CD4-positive, alpha-beta memory T cell (primary cell): Measurements from ENCODE around the gene CCNQ. TPM values are rescaled to one million over a fixed set of nuclear protein-coding genes. Genes with fewer than 3 reads are reported as not detected.

Experiments used
- CTCF ChIA-PET: fragments of 350-600 bp; sonication (Branson Sonifier 250); formaldehyde crosslinking; loops from one replicate; lab custom pipeline; 2021; ENCODE audit warnings: inconsistent platforms; ENCODE audit not compliant: partially characterized antibody; lab: Charles Lee
- POLR2A ChIA-PET: fragments of 350-600 bp; sonication (Branson Sonifier 250); formaldehyde crosslinking; loops from one replicate; lab custom pipeline; 2021; ENCODE audit not compliant: partially characterized antibody; lab: Charles Lee
- DNase-seq, 5 donors: peaks; one replicate each; pipeline versions ENCODE4 v3.0.0 to v3.0.0-alpha.2; 2020 to 2022; ENCODE audit warnings: mixed read lengths in 1 of 5
- H3K27ac ChIP-seq: one replicate; pipeline ENCODE4 v1.7.0; 2013; ENCODE audit warnings: low read depth, low read length
- H3K27me3 ChIP-seq: 2 replicates; pipeline ENCODE4 v1.7.0; 2013; ENCODE audit warnings: mild to moderate bottlenecking, low read length, moderate library complexity; ENCODE audit not compliant: insufficient read depth
- H3K36me3 ChIP-seq: 2 replicates; pipeline ENCODE4 v1.7.0; 2013; ENCODE audit warnings: mild to moderate bottlenecking, low read length, moderate library complexity; ENCODE audit not compliant: insufficient read depth
- H3K4me1 ChIP-seq: 2 replicates; pipeline ENCODE4 v1.7.0; 2013; ENCODE audit warnings: mild to moderate bottlenecking, low read length, moderate library complexity; ENCODE audit not compliant: insufficient read depth
- H3K4me3 ChIP-seq, 2 donors: one replicate each; pipeline ENCODE4 v1.7.0; 2013; ENCODE audit warnings: low read length in 2 of 2, mild to moderate bottlenecking in 1 of 2
- H3K9me3 ChIP-seq, 2 donors: one replicate each; pipeline ENCODE4 v1.7.0; 2013; ENCODE audit warnings: low read length in 2 of 2, control low read depth in 1 of 2; ENCODE audit not compliant: control insufficient read depth in 1 of 2
- H3K27ac Mint-ChIP-seq, 7 donors: one replicate each; pipeline ENCODE4 v1.8.0; 2020 to 2021; ENCODE audit warnings: mixed read lengths in 7 of 7, mild to moderate bottlenecking in 6 of 7, inconsistent platforms in 3 of 7, moderate library complexity in 3 of 7
- H3K27me3 Mint-ChIP-seq, 2 donors: one replicate each; pipeline ENCODE4 v1.8.0; 2020 to 2021; ENCODE audit warnings: mixed read lengths in 2 of 2
- H3K36me3 Mint-ChIP-seq, 2 donors: one replicate each; pipeline ENCODE4 v1.8.0; 2020 to 2021; ENCODE audit warnings: mixed read lengths in 2 of 2, inconsistent platforms in 1 of 2, mild to moderate bottlenecking in 1 of 2
- H3K4me1 Mint-ChIP-seq, 4 donors: one replicate each; pipeline ENCODE4 v1.8.0; 2020 to 2021; ENCODE audit warnings: mixed read lengths in 4 of 4, mild to moderate bottlenecking in 1 of 4
- H3K4me3 Mint-ChIP-seq, 8 donors: one replicate each; pipeline ENCODE4 v1.8.0; 2020 to 2021; ENCODE audit warnings: mixed read lengths in 8 of 8, mild to moderate bottlenecking in 7 of 8, moderate library complexity in 6 of 8, inconsistent platforms in 3 of 8
- H3K9me3 Mint-ChIP-seq, 8 donors: one replicate each; pipeline ENCODE4 v1.8.0; 2020 to 2021; ENCODE audit warnings: mixed read lengths in 8 of 8, mild to moderate bottlenecking in 5 of 8, inconsistent platforms in 3 of 8, moderate library complexity in 1 of 8
- intact Hi-C: fragments of 100-400 bp; cut with micrococcal nuclease; formaldehyde crosslinking; loops from one replicate; pipeline ENCODE4 v1.15.1; 2023
- polyA plus RNA-seq, 2 donors: library from polyadenylated mRNA; unstranded; fragments of 300-500 nt; fragmentation: Illumina TruSeq; gene quantifications; one replicate each; pipeline ENCODE4 v1.2.3, GENCODE V29; 2021
- total RNA-seq, 2 experiments: library from RNA; stranded (reverse); gene quantifications; one replicate each; pipeline ENCODE4 v1.2.3, GENCODE V29; 2021

Gene CCNQ
- total and polyA plus RNA-seq, 4 experiments from 2014 or later: 26.1 to 53.6 (median 38.8) TPM

- POLR2A ChIA-PET: interaction anchor here (1.3 kb wide), 1 partner anchor 507 kb away, joined by 4 read pairs; no protein-coding TSS in a partner anchor
- H3K27ac Mint-ChIP-seq: no peak overlapping the region
- peaks cover 0 to 3% (median 0%) of the 10 kb centered on the region in 8 donors for H3K9me3 Mint-ChIP-seq
- Histone ChIP-seq H3K4me3 (no peak overlapping the region), H3K9me3 (no peaks in the 10 kb centered on the region), H3K36me3 (no peaks in the 10 kb centered on the region), H3K27ac (no peak overlapping the region), H3K27me3 (no peaks in the 10 kb centered on the region), H3K4me1 (no peaks in the 10 kb centered on the region)
- CTCF ChIA-PET: interaction anchor here (0.8 to 2.3 kb wide), 17 partner anchors 9 to 598 kb away, joined by 3 to 60 read pairs (median 4); partner anchors contain the start of gene DUSP9
- H3K4me1 Mint-ChIP-seq: no peaks in the 10 kb centered on the region
- peak; percentile 50 to 58 (median 51) for DNase-seq
- no peaks in the 10 kb centered on the region for H3K36me3 Mint-ChIP-seq
- H3K27me3 Mint-ChIP-seq: no peaks in the 10 kb centered on the region
- intact Hi-C loops: loop anchor here (1.0 kb wide), 2 partner anchors 110 to 129 kb away; no protein-coding TSS in a partner anchor
- H3K4me3 Mint-ChIP-seq: no peak overlapping the region
These were observed 59.6 kb downstream of the CCNQ start for GRCh38 chrX:153539171-153539978.

- Histone ChIP-seq H3K27ac (no peak overlapping the region), H3K27me3 (no peaks in the 10 kb centered on the region), H3K4me1 (no peaks in the 10 kb centered on the region), H3K36me3 (no peaks in the 10 kb centered on the region), H3K4me3 (no peak overlapping the region), H3K9me3 (no peaks in the 10 kb centered on the region)
- Mint-ChIP-seq H3K36me3 (no peaks in the 10 kb centered on the region), H3K27ac (no peak overlapping the region), H3K27me3 (no peaks in the 10 kb centered on the region), H3K4me3 (no peak overlapping the region), H3K4me1 (no peaks in the 10 kb centered on the region), H3K9me3 (peaks cover 0 to 3% (median 0%) of the 10 kb centered on the region in 8 donors)
- intact Hi-C loops: no loop called here
- DNase-seq: no peak
- POLR2A ChIA-PET: interaction anchor here (1.3 kb wide), 1 partner anchor 506 kb away, joined by 4 read pairs; no protein-coding TSS in a partner anchor
- CTCF ChIA-PET: interaction anchor here (1.1 to 2.3 kb wide), 6 partner anchors 19 to 595 kb away, joined by 3 to 60 read pairs (median 6); no protein-coding TSS in a partner anchor
These were observed 60.5 kb downstream of the CCNQ start for GRCh38 chrX:153538424-153538823.

Other genes with a start within 250 kb of the CCNQ start
- not detected for gene PNMA6E, start 197.8 kb downstream of the CCNQ start, total RNA-seq
- gene PNMA6E, start 197.8 kb downstream of the CCNQ start, polyA plus RNA-seq: not detected
- gene ZFP92, start 187.7 kb downstream of the CCNQ start, total RNA-seq: under 1 TPM; 0.44 to 0.55 TPM
- under 1 TPM; 0.03 to 0.18 TPM for gene ZFP92, start 187.7 kb downstream of the CCNQ start, polyA plus RNA-seq
- gene TREX2, start 153.1 kb downstream of the CCNQ start, total RNA-seq: 1 to 10 TPM; 4.0 to 4.5 TPM
- gene TREX2, start 153.1 kb downstream of the CCNQ start, polyA plus RNA-seq: under 1 TPM in 1 of 2 donors, not detected in 1; 0.63 TPM
- 10 to 100 TPM; 29.8 to 33.8 TPM for gene HAUS7, start 128.6 kb downstream of the CCNQ start, total RNA-seq
- 10 to 100 TPM; 29.7 to 33.8 TPM for gene HAUS7, start 128.6 kb downstream of the CCNQ start, polyA plus RNA-seq
- gene BGN, start 104.2 kb downstream of the CCNQ start, total RNA-seq: not detected
- not detected for gene BGN, start 104.2 kb downstream of the CCNQ start, polyA plus RNA-seq
- gene ATP2B3, start 81.5 kb downstream of the CCNQ start, total RNA-seq: not detected
- gene ATP2B3, start 81.5 kb downstream of the CCNQ start, polyA plus RNA-seq: under 1 TPM in 1 of 2 donors, not detected in 1; 0.09 TPM
- not detected for gene DUSP9, start 48.1 kb upstream of the CCNQ start, total RNA-seq
- gene DUSP9, start 48.1 kb upstream of the CCNQ start, polyA plus RNA-seq: not detected
- gene PNCK, start 74.7 kb upstream of the CCNQ start, total RNA-seq: not detected
- not detected for gene PNCK, start 74.7 kb upstream of the CCNQ start, polyA plus RNA-seq
- gene SLC6A8, start 88.8 kb upstream of the CCNQ start, total RNA-seq: 1 to 10 TPM in 1 of 2 experiments, under 1 TPM in 1; 0.84 to 1.4 TPM
- gene SLC6A8, start 88.8 kb upstream of the CCNQ start, polyA plus RNA-seq: under 1 TPM; 0.11 to 0.21 TPM
- gene BCAP31, start 125.2 kb upstream of the CCNQ start, total RNA-seq: 100 to 1,000 TPM; 126 to 128 TPM
- gene BCAP31, start 125.2 kb upstream of the CCNQ start, polyA plus RNA-seq: 100 to 1,000 TPM; 306 to 510 TPM
- gene ABCD1, start 125.7 kb upstream of the CCNQ start, total RNA-seq: 1 to 10 TPM; 6.7 to 6.8 TPM
- gene ABCD1, start 125.7 kb upstream of the CCNQ start, polyA plus RNA-seq: 1 to 10 TPM; 1.7 to 3.0 TPM
- not detected for gene PLXNB3, start 165.1 kb upstream of the CCNQ start, total RNA-seq
- gene PLXNB3, start 165.1 kb upstream of the CCNQ start, polyA plus RNA-seq: not detected
- gene SRPK3, start 181.9 kb upstream of the CCNQ start, total RNA-seq: not detected
- not detected for gene SRPK3, start 181.9 kb upstream of the CCNQ start, polyA plus RNA-seq
- gene IDH3G, start 195.2 kb upstream of the CCNQ start, total RNA-seq: 10 to 100 TPM; 39.9 to 45.5 TPM
- gene IDH3G, start 195.2 kb upstream of the CCNQ start, polyA plus RNA-seq: 100 to 1,000 TPM in 1 of 2 donors, 10 to 100 TPM in 1; 69.6 to 106 TPM
- 100 to 1,000 TPM; 216 to 224 TPM for gene SSR4, start 195.5 kb upstream of the CCNQ start, total RNA-seq
- gene SSR4, start 195.5 kb upstream of the CCNQ start, polyA plus RNA-seq: 100 to 1,000 TPM; 476 to 618 TPM
- gene PDZD4, start 231.4 kb upstream of the CCNQ start, total RNA-seq: 1 to 10 TPM; 4.4 to 5.0 TPM
- 1 to 10 TPM in 1 of 2 donors, under 1 TPM in 1; 0.47 to 2.7 TPM for gene PDZD4, start 231.4 kb upstream of the CCNQ start, polyA plus RNA-seq